HepG2 (cell line): ENCODE measurements around the gene SCAF4. TPM values are rescaled to one million over a fixed set of nuclear protein-coding genes. Genes with fewer than 3 reads are reported as not detected.
A peak's percentile ranks its signal among the peaks of the same experiment; 100 is the strongest.

ENCODE experiments used
- ASH2L ChIP-seq: fragments of 300-600, 200-600 bp; sonication (generic); IDR thresholded peaks from 2 replicates; pipeline ENCODE4 v1.7.0; 2017; ENCODE audit warnings: low read depth, mild to moderate bottlenecking, moderate library complexity, mixed read lengths, low read length; ENCODE audit not compliant: insufficient read length
- ATF6 ChIP-seq: sonication (generic); formaldehyde crosslinking; conservative IDR thresholded peaks from 2 replicates; pipeline ENCODE4 v1.4.0; 2020; ENCODE audit warnings: missing genetic modification reagents
- BATF2 ChIP-seq: sonication (generic); formaldehyde crosslinking; IDR thresholded peaks from 2 replicates; pipeline ENCODE4 v1.8.0; 2022; ENCODE audit warnings: mild to moderate bottlenecking, missing genetic modification reagents, moderate library complexity
- CTCF ChIP-seq: sonication (generic); formaldehyde crosslinking; IDR thresholded peaks from 2 replicates; pipeline ENCODE4 v1.5.0; 2020; ENCODE audit warnings: mild to moderate bottlenecking, missing genetic modification reagents, moderate library complexity
- ELF1 ChIP-seq: sonication (generic); formaldehyde crosslinking; IDR thresholded peaks from 2 replicates; pipeline ENCODE4 v1.4.0; 2020; ENCODE audit warnings: missing genetic modification reagents
- GATAD2A ChIP-seq: IDR thresholded peaks from 2 replicates; pipeline ENCODE4 v1.6.1; 2016
- HNF4G ChIP-seq, 2 experiments: sonication (generic) in 1 of 2; formaldehyde crosslinking in 1 of 2; IDR thresholded peaks; 2 replicates each; pipeline versions ENCODE4 v1.4.0 to v1.6.1; 2011 to 2020; ENCODE audit warnings: borderline replicate concordance in 2 of 2, low read depth in 2 of 2, mild to moderate bottlenecking in 2 of 2, low read length in 1 of 2, missing genetic modification reagents in 1 of 2, moderate library complexity in 1 of 2
- KDM2A ChIP-seq: sonication (generic); formaldehyde crosslinking; IDR thresholded peaks from 2 replicates; pipeline ENCODE4 v1.4.0; 2020; ENCODE audit warnings: low read depth, missing genetic modification reagents, borderline replicate concordance
- KDM5B ChIP-seq: sonication (generic); formaldehyde crosslinking; IDR thresholded peaks from 2 replicates; pipeline ENCODE4 v1.4.0; 2020; ENCODE audit warnings: missing genetic modification reagents, mild to moderate bottlenecking, borderline replicate concordance
- MYNN ChIP-seq: sonication (generic); formaldehyde crosslinking; IDR thresholded peaks from 2 replicates; pipeline ENCODE4 v1.4.0; 2020; ENCODE audit warnings: mild to moderate bottlenecking, low read depth, missing genetic modification reagents
- PAX8 ChIP-seq: sonication (generic); formaldehyde crosslinking; IDR thresholded peaks from 2 replicates; pipeline ENCODE4 v1.8.0; 2022; ENCODE audit warnings: mild to moderate bottlenecking, missing genetic modification reagents, borderline replicate concordance
- PHF8 ChIP-seq: sonication (generic); formaldehyde crosslinking; IDR thresholded peaks from 2 replicates; pipeline ENCODE4 v1.5.0; 2020; ENCODE audit warnings: missing genetic modification reagents
- POLR2AphosphoS5 ChIP-seq: IDR thresholded peaks from 2 replicates; pipeline ENCODE4 v1.6.1; 2012; ENCODE audit warnings: low read depth, low read length
- POLR2G ChIP-seq: fragments of 200-400 bp; formaldehyde crosslinking; IDR thresholded peaks from 2 replicates; pipeline ENCODE4 v1.6.1; 2018; ENCODE audit warnings: mild to moderate bottlenecking, low read depth, low read length, moderate library complexity
- SAP130 ChIP-seq: IDR thresholded peaks from 2 replicates; pipeline ENCODE4 v1.6.1; 2016; ENCODE audit warnings: low read depth
- SPEN ChIP-seq: sonication (generic); formaldehyde crosslinking; IDR thresholded peaks from 2 replicates; pipeline ENCODE4 v1.5.1; 2020; ENCODE audit warnings: low read depth, mild to moderate bottlenecking, missing genetic modification reagents
- ZFAT ChIP-seq: sonication (generic); formaldehyde crosslinking; conservative IDR thresholded peaks from 2 replicates; pipeline ENCODE4 v1.8.1; 2023; ENCODE audit warnings: missing genetic modification reagents, inconsistent platforms
- ZNF138 ChIP-seq: sonication (generic); formaldehyde crosslinking; IDR thresholded peaks from 2 replicates; pipeline ENCODE4 v1.5.0; 2020; ENCODE audit warnings: mild to moderate bottlenecking, low read depth, missing genetic modification reagents
- ZNF263 ChIP-seq: sonication (generic); formaldehyde crosslinking; IDR thresholded peaks from 2 replicates; pipeline ENCODE4 v1.4.0; 2020; ENCODE audit warnings: missing genetic modification reagents
- ZNF30 ChIP-seq: sonication (generic); formaldehyde crosslinking; IDR thresholded peaks from 2 replicates; pipeline ENCODE4 v1.5.0; 2020; ENCODE audit warnings: mild to moderate bottlenecking, missing genetic modification reagents
- ZNF430 ChIP-seq: sonication (generic); formaldehyde crosslinking; IDR thresholded peaks from 2 replicates; pipeline ENCODE4 v1.9.0; 2021; ENCODE audit warnings: mild to moderate bottlenecking, missing genetic modification reagents
- ZNF546 ChIP-seq: sonication (generic); formaldehyde crosslinking; conservative IDR thresholded peaks from 2 replicates; pipeline ENCODE4 v1.8.1; 2023; ENCODE audit warnings: mild to moderate bottlenecking, missing genetic modification reagents
- ZNF549 ChIP-seq: sonication (generic); formaldehyde crosslinking; IDR thresholded peaks from 2 replicates; pipeline ENCODE4 v1.5.0; 2020; ENCODE audit warnings: missing genetic modification reagents
- ZNF607 ChIP-seq: sonication (generic); formaldehyde crosslinking; IDR thresholded peaks from 2 replicates; pipeline ENCODE4 v1.5.1; 2020; ENCODE audit warnings: missing genetic modification reagents, mild to moderate bottlenecking, borderline replicate concordance
- ZNF761 ChIP-seq: sonication (generic); formaldehyde crosslinking; conservative IDR thresholded peaks from 2 replicates; pipeline ENCODE4 v1.4.0; 2020; ENCODE audit warnings: mild to moderate bottlenecking, missing genetic modification reagents
- ZSCAN9 ChIP-seq: IDR thresholded peaks from 2 replicates; pipeline ENCODE4 v1.6.1; 2016; ENCODE audit warnings: borderline replicate concordance
- polyA plus RNA-seq, 8 experiments: library from polyadenylated mRNA; depleted of rRNA in 3 of 8; stranded (reverse) in 7 of 8; unstranded in 1 of 8; fragments of >200 nt; fragmentation: Illumina TruSeq in 4 of 8; extraction: Trizol in 4 of 8; gene quantifications; 2 replicates each; pipeline versions ENCODE4 v1.2.1 to v1.2.3, GENCODE V29; 2011 to 2016; ENCODE audit warnings: low read depth in 4 of 8, missing spikeins in 1 of 8, mixed read lengths in 1 of 8; ENCODE audit not compliant: insufficient read depth in 1 of 8
- total RNA-seq, 5 experiments: library from RNA; depleted of rRNA; stranded (reverse); fragments of >200 nt; fragmentation: Illumina TruSeq; extraction: Trizol; gene quantifications; 2 replicates each; pipeline ENCODE4 v1.2.3, GENCODE V29; 2016; ENCODE audit warnings: low read depth in 1 of 5

Gene SCAF4
- total and polyA plus RNA-seq, 2 of the 13 experiments (the other 11 are each of a cell fraction or from before 2014, with no cell fraction given) = 9.1 to 11.5 TPM

- TF ChIP-seq CTCF (CRISPR knock-in tag) (peak; percentile 37; the same call in 1 of the 2 replicates), ZNF607 (CRISPR knock-in tag) (0 out of 2 replicates have a peak, but pooled peaks have one; percentile 31), POLR2AphosphoS5 (peak; percentile 55; the same call in 1 of the 2 replicates), ZFAT (no peak), ZNF30 (CRISPR knock-in tag) (0 out of 2 replicates have a peak, but pooled peaks have one; percentile 60), PAX8 (CRISPR knock-in tag) (0 out of 2 replicates have a peak, but pooled peaks have one; percentile 29), ZNF263 (CRISPR knock-in tag) (peak; percentile 35; the same call in 1 of the 2 replicates), ZNF138 (CRISPR knock-in tag) (no peak), ASH2L (peak; percentile 47), KDM5B (CRISPR knock-in tag) (0 out of 2 replicates have a peak, but pooled peaks have one; percentile 3), KDM2A (CRISPR knock-in tag) (0 out of 2 replicates have a peak, but pooled peaks have one; percentile 61), SPEN (CRISPR knock-in tag) (peak; percentile 19; the same call in 1 of the 2 replicates), ZNF430 (CRISPR knock-in tag) (0 out of 2 replicates have a peak, but pooled peaks have one; percentile 17), SAP130 (CRISPR knock-in tag) (peak; percentile 29; the same call in 1 of the 2 replicates), ATF6 (no peak), ZSCAN9 (CRISPR knock-in tag) (no peak), BATF2 (CRISPR knock-in tag) (no peak), ZNF761 (CRISPR knock-in tag) (0 out of 2 replicates have a peak, but pooled peaks have one; percentile 28), ELF1 (CRISPR knock-in tag) (no peak), HNF4G (IDR thresholded peaks at IDR 0.05; ENCODE audit: borderline replicate concordance, low read depth, low read length) (peak; percentile 63), HNF4G (CRISPR knock-in tag; IDR thresholded peaks at IDR 0.05; ENCODE audit: borderline replicate concordance, low read depth) (no peak), ZNF549 (CRISPR knock-in tag) (no peak), ZNF546 (peak; percentile 81), PHF8 (CRISPR knock-in tag) (peak; percentile 44; the same call in 1 of the 2 replicates), POLR2G (peak; percentile 51), GATAD2A (CRISPR knock-in tag) (0 out of 2 replicates have a peak, but pooled peaks have one; percentile 25), MYNN (CRISPR knock-in tag) (no peak)
Observed at GRCh38 chr21:31731056-31731856, 662 bp downstream of the SCAF4 start (continued).
